Sigmoid colon (tissue), 7 donors: Measurements from ENCODE around the gene FAM168B. TPM values are rescaled to one million over a fixed set of nuclear protein-coding genes. Genes with fewer than 3 reads are reported as not detected.
"Not testable (repeated sequence)": the region's sequence is repeated elsewhere in the genome, so short reads cannot be mapped to it uniquely, and the experiment has no call there.

ENCODE experiments used
- DNase-seq: peaks from one replicate; pipeline ENCODE4 v3.0.0-alpha.2; 2019
- H3K27ac ChIP-seq, 4 donors: fragments of 200-600 bp; sonication (generic); one replicate each; pipeline ENCODE4 v1.5.1; 2016 to 2019; ENCODE audit warnings: mild to moderate bottlenecking in 1 of 4
- H3K27me3 ChIP-seq, 3 donors: fragments of 200-600 bp; sonication (generic); one replicate each; pipeline ENCODE4 v1.5.1; 2019; ENCODE audit warnings: mild to moderate bottlenecking in 1 of 3
- H3K36me3 ChIP-seq, 4 donors: fragments of 200-600 bp; sonication (generic); one replicate each; pipeline ENCODE4 v1.5.1; 2016 to 2019
- H3K4me1 ChIP-seq, 4 donors: fragments of 200-600 bp; sonication (generic); one replicate each; pipeline ENCODE4 v1.5.1; 2017 to 2019
- H3K4me3 ChIP-seq, 4 donors: fragments of 200-600 bp; sonication (generic); one replicate each; pipeline ENCODE4 v1.5.1; 2017 to 2019; ENCODE audit warnings: mild to moderate bottlenecking in 2 of 4, moderate library complexity in 1 of 4
- H3K9me3 ChIP-seq, 4 donors: fragments of 200-600 bp in 3 of 4; sonication (generic) in 3 of 4; one replicate each; pipeline versions ENCODE4 v1.5.1 to v1.6.1; 2013 to 2019
- CTCF ChIP-seq, 4 experiments: fragments of 450-650 bp in 3 of 4; fragments of 200-600 bp in 1 of 4; IDR thresholded peaks; one replicate each; pipeline ENCODE4 v1.5.1; 2016 to 2019; ENCODE audit warnings: antibody characterized with exemption in 4 of 4, mild to moderate bottlenecking in 3 of 4, moderate library complexity in 2 of 4
- EP300 ChIP-seq, 4 donors: sonication (generic); formaldehyde crosslinking; IDR thresholded peaks; one replicate each; pipeline ENCODE4 v1.6.1; 2017; ENCODE audit warnings: antibody characterized with exemption in 4 of 4
- POLR2A ChIP-seq, 2 donors: fragments of 450-650 bp; IDR thresholded peaks; one replicate each; pipeline ENCODE4 v1.6.1; 2016; ENCODE audit warnings: antibody characterized with exemption in 2 of 2, mild to moderate bottlenecking in 2 of 2, moderate library complexity in 2 of 2
- POLR2AphosphoS5 ChIP-seq, 4 donors: sonication (generic); formaldehyde crosslinking; IDR thresholded peaks; one replicate each; pipeline ENCODE4 v1.6.1; 2017; ENCODE audit warnings: antibody characterized with exemption in 4 of 4
- WGBS, 2 donors: extraction: QIAGEN DNeasy Blood & Tissue Kit; methylation state at CpG; one replicate each; pipeline ENCODE4 v1.1.7; 2013; 5-methylcytosine and 5-hydroxymethylcytosine counted together
- intact Hi-C: fragments of 100-400 bp; cut with DNase I; formaldehyde crosslinking; loops from one replicate; pipeline ENCODE4 v1.15.1; 2023
- polyA plus RNA-seq, 3 donors: library from polyadenylated mRNA; stranded (reverse); fragments of 200-250 nt; gene quantifications; one replicate each; pipeline ENCODE4 v1.2.3, GENCODE V29; 2013
- total RNA-seq, 4 donors: library from RNA; depleted of rRNA; stranded (reverse); fragments of >200 nt; gene quantifications; one replicate each; pipeline ENCODE4 v1.1.0, GENCODE V29; 2016
- donor health status: healthy with polysubstance abuse.
- donor health status: Bipolar disorder and iron deficiency.
- donor health status: healthy.

Gene FAM168B
- total and polyA plus RNA-seq, 7 donors = 29.1 to 153 (median 125) TPM

DNA sequence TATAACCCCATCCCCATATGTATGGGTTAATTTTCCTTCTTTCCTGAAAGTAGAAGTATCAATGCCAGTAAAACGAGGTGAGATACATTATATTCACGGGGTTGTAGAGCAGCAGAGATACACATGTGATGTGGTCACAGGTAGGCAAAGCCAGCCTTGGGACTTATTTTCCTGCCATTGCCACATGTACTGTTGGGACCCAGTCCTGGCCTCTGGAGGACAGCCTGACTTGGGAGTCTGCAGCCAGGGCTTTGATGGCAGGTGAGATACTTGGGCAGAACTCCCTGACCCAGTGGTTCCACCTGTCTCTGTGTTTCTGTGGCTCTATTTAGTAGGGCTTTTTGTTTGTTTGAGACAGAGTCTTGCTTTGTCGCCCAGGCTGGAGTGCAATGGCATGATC lies 29.9 kb upstream of the FAM168B start:
- Histone ChIP-seq H3K36me3 (peaks cover 0 to 36% (median 12%) of the 10 kb centered on the region in 4 donors), H3K9me3 (no peaks in the 10 kb centered on the region), H3K4me3 (no peak overlapping the region), H3K27me3 (no peaks in the 10 kb centered on the region), H3K27ac (no peak overlapping the region), H3K4me1 (no peaks in the 10 kb centered on the region)
- 95 to 98% methylated on average over 3 of the region's 3 CpGs for WGBS, 2 donors
- TF ChIP-seq POLR2A (IDR thresholded peaks at IDR 0.05) (no peak), EP300 (IDR thresholded peaks at IDR 0.05) (no peak), POLR2AphosphoS5 (IDR thresholded peaks at IDR 0.05) (no peak), CTCF (IDR thresholded peaks at IDR 0.05) (no peak)
- intact Hi-C loops = no loop called here
- no peak for DNase-seq

DNA sequence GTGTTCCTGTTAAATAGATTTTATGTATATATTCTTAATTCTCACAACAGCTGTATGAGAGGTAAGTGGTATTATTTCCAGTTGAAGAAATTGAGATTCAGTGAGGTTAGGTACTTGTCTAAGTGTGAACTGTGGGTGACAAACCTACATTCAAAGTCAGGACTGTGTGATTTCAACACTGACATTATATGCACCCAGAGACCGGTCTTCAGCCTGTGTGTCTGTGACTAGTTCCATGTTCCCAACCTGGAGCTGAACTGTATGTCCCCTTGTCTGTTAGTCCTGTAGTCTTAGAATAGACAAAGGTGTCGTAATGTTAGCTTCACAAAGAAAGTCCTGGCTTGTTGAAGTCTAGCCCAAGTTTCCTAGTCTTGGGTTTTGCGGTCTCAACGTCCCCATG lies 29.2 kb upstream of the FAM168B start:
- H3K4me1 ChIP-seq = no peaks in the 10 kb centered on the region
- peaks cover 0 to 30% (median 7%) of the 10 kb centered on the region in 4 donors for H3K36me3 ChIP-seq
- H3K27ac ChIP-seq = no peak overlapping the region
- H3K9me3 ChIP-seq = no peaks in the 10 kb centered on the region
- no peaks in the 10 kb centered on the region for H3K27me3 ChIP-seq
- intact Hi-C loops = no loop called here
- 97% methylated on average over 4 of the region's 4 CpGs for WGBS, 2 donors
- no peak for DNase-seq
- TF ChIP-seq POLR2A (IDR thresholded peaks at IDR 0.05) = no peak
- no peak for TF ChIP-seq POLR2AphosphoS5 (IDR thresholded peaks at IDR 0.05)
- TF ChIP-seq EP300 (IDR thresholded peaks at IDR 0.05) = no peak
- no peak for TF ChIP-seq CTCF (IDR thresholded peaks at IDR 0.05)
- no peak overlapping the region for H3K4me3 ChIP-seq

DNA sequence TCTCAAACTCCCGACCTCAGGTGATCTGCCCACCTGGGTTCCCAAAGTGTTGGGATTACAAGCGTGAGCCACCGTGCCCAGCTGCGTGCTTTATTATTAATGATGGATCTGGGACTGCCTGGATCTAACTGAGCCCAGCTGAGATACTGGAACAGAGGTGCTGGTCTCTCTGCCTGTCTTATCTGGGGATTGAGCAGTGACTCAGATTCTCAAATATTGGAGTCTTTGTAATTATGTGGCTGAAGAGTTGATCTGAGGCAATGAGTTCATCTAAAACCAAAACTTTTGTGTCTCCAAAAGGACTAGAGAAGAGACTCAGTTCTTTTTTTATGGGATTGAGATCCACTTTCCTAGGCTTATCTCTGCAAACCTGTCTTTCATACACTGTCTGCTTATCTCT lies 28.2 kb upstream of the FAM168B start:
- TF ChIP-seq CTCF (IDR thresholded peaks at IDR 0.05) (no peak), POLR2AphosphoS5 (IDR thresholded peaks at IDR 0.05) (no peak), POLR2A (IDR thresholded peaks at IDR 0.05) (no peak), EP300 (IDR thresholded peaks at IDR 0.05) (no peak)
- Histone ChIP-seq H3K36me3 (peaks cover 0 to 19% (median 4%) of the 10 kb centered on the region in 4 donors), H3K27ac (no peak overlapping the region), H3K27me3 (no peaks in the 10 kb centered on the region), H3K4me3 (no peak overlapping the region), H3K9me3 (no peaks in the 10 kb centered on the region), H3K4me1 (no peaks in the 10 kb centered on the region)
- DNase-seq = no peak
- intact Hi-C loops = no loop called here
- WGBS, 2 donors = 95 to 98% methylated on average over 4 of the region's 4 CpGs

DNA sequence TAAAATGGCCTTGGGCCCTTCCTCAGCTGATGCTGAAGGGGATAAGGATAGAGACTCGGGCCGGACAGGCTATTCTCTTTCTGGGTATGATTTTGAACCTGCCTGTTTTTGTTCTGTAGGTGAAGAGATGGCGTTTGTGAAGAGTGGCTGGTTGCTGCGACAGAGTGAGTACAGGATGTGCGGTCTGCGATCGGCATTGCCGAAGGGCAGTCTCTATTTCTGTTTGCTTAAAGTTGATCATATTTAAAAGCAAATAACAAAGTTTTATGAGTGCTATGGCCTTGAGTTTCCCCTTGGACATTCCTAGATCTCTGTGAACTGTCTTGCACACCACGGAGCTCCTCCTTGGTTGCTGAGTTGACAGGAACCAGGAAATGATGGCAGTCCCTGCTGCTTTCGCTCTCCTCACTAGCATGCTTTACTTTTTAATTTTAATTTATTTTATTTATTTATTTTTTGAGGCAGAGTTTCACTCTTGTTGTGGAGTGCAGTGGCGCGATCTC lies 27.6 kb upstream of the FAM168B start:
- no peak for DNase-seq
- TF ChIP-seq POLR2AphosphoS5 (IDR thresholded peaks at IDR 0.05) = no peak
- TF ChIP-seq CTCF (IDR thresholded peaks at IDR 0.05) = no peak
- no peak for TF ChIP-seq EP300 (IDR thresholded peaks at IDR 0.05)
- TF ChIP-seq POLR2A (IDR thresholded peaks at IDR 0.05) = no peak
- no peaks in the 10 kb centered on the region for H3K4me1 ChIP-seq
- H3K9me3 ChIP-seq = no peaks in the 10 kb centered on the region
- peaks cover 0 to 13% (median 5%) of the 10 kb centered on the region in 4 donors for H3K36me3 ChIP-seq
- 40 to 75% methylated on average over 12 of the region's 12 CpGs for WGBS, 2 donors
- no peak overlapping the region for H3K4me3 ChIP-seq
- H3K27ac ChIP-seq = no peak overlapping the region
- H3K27me3 ChIP-seq = no peaks in the 10 kb centered on the region
- intact Hi-C loops = no loop called here

- intact Hi-C loops = no loop called here
- no peak for DNase-seq
- TF ChIP-seq POLR2AphosphoS5 (IDR thresholded peaks at IDR 0.05) = no peak
- no peak for TF ChIP-seq POLR2A (IDR thresholded peaks at IDR 0.05)
- TF ChIP-seq CTCF (IDR thresholded peaks at IDR 0.05) = no peak
- no peak for TF ChIP-seq EP300 (IDR thresholded peaks at IDR 0.05)
- no peak overlapping the region for H3K27ac ChIP-seq
- no peaks in the 10 kb centered on the region for H3K27me3 ChIP-seq
- peaks cover 0 to 7% (median 0%) of the 10 kb centered on the region in 4 donors for H3K36me3 ChIP-seq
- H3K9me3 ChIP-seq = no peaks in the 10 kb centered on the region
- no peak overlapping the region for H3K4me3 ChIP-seq
- peaks cover 0 to 25% (median 7%) of the 10 kb centered on the region in 4 donors for H3K4me1 ChIP-seq
These were observed 22.5 kb upstream of the FAM168B start for GRCh38 chr2:131115752-131116151.

DNA sequence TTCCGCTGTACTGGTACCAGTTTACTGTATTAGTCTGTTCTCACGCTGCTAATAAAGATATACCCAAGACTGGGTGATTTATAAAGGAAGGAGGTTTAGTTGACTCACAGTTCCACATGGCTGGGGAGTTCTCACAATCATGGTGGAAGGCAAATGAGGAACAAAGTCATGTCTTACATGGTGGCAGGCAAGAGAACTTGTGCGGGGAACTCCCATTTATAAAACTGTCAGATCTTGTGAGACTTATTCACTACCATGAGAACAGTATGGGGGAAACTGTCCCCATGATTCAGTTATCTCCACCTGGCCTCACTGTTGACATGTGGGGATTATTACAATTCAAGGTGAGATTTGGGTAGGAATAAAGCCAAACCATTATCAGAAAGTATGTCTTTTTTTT lies 21.7 kb upstream of the FAM168B start:
- H3K27me3 ChIP-seq, H3K27ac ChIP-seq, H3K4me3 ChIP-seq, H3K9me3 ChIP-seq, H3K36me3 ChIP-seq, DNase-seq, intact Hi-C loops: not testable (repeated sequence)
- 93 to 96% methylated on average over 3 of the region's 3 CpGs for WGBS, 2 donors
- H3K4me1 ChIP-seq = peaks cover 0 to 25% (median 7%) of the 10 kb centered on the region in 4 donors
